Measurements from ENCODE around the gene LAMC3.
"Not testable (repeated sequence)": the region's sequence is repeated elsewhere in the genome, so short reads cannot be mapped to it uniquely, and the experiment has no call there.

The LAMC3 gene

GRCh38 chr9:130999245-130999623 lies 9.7 kb upstream of the LAMC3 start:
- no peak for TF ChIP-seq CTCF (IDR thresholded peaks at IDR 0.05; ENCODE audit: insufficient read depth, low read depth, low read length, missing control alignments)

DNA sequence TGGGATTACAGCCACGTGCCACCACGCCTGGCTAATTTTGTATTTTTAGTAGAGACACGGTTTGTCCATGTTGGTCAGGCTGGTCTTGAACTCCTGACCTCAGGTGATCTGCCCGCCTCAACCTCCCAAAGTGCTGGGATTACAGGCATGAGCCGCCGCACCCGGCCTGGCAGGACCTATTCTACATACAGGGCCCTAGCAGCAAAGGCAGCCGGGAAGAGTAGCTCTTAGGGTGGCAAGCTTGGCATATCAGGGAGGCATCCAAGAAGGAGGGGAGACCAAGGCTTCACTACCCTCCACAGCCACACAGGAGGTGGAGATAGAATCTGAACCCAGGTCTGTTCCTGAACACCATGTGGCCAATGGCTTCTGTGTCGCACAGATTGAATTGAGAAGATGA lies 8.4 kb upstream of the LAMC3 start:
- not testable (repeated sequence) for H3K4me3 ChIP-seq (ENCODE audit: low read length); DNase-seq (ENCODE audit: low read depth)

More at GRCh38 chr9:130999245-130999623, 9.7 kb upstream of the LAMC3 start:
- no peak for DNase-seq (ENCODE audit: low read depth)
- H3K4me3 ChIP-seq (ENCODE audit: low read length): no peak overlapping the region

DNA sequence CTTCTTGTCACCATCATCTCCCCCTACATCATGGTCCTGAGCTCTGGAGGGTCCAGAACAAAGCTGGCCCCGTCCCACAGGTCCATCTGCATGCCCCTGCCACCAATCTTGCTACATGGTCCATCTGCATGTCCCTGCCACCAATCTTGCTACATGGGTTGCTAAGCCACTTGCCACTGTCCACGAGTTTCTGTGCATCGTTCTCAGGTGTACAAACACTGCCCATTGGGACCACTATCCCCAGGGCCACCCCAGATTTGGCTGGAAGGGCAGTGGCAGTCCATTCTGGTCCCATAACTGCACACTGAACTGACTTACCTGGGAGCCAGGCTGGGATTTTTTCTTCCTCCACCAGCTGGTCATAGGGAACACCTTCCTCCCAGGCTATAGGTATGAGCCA lies 8.0 kb upstream of the LAMC3 start:
- H3K4me3 ChIP-seq (ENCODE audit: low read length): no peak overlapping the region
- no peak for DNase-seq (ENCODE audit: low read depth)
- TF ChIP-seq CTCF (IDR thresholded peaks at IDR 0.05; ENCODE audit: insufficient read depth, low read depth, low read length, missing control alignments): no peak

DNA sequence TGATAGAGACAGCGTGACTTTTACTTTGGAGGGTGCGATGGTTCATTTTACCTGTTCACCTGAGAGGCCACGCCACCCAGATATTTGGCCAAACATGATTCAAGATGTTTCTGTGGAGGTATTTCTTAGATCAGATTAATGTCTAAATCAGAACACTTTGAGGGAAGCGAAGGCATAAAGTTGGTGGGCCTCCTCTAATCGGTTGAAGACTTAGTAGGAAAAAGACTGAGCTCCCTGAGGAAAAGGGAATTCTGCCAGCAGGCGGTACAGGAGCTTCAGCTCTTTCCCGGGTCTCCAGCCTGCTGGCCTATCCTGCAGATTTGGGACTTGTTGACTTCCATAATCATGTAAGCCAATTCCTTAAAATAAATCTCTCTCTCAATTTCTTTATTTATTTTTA lies 7.0 kb upstream of the LAMC3 start:
- no peak overlapping the region for H3K4me3 ChIP-seq (ENCODE audit: low read length)
- DNase-seq (ENCODE audit: low read depth): no peak
- no peak for TF ChIP-seq CTCF (IDR thresholded peaks at IDR 0.05; ENCODE audit: insufficient read depth, low read depth, low read length, missing control alignments)

- TF ChIP-seq CTCF (IDR thresholded peaks at IDR 0.05; ENCODE audit: insufficient read depth, low read depth, low read length, missing control alignments): no peak
- no peak overlapping the region for H3K4me3 ChIP-seq (ENCODE audit: low read length)
- no peak for DNase-seq (ENCODE audit: low read depth)
These were observed 2.4 kb upstream of the LAMC3 start for GRCh38 chr9:131006601-131007000.

GRCh38 chr9:131008086-131008485 lies 888 bp upstream of the LAMC3 start:
- no peak for TF ChIP-seq CTCF (IDR thresholded peaks at IDR 0.05; ENCODE audit: insufficient read depth, low read depth, low read length, missing control alignments)
- no peak overlapping the region for H3K4me3 ChIP-seq (ENCODE audit: low read length)
- no peak for DNase-seq (ENCODE audit: low read depth)

GRCh38 chr9:131008563-131008908 lies 438 bp upstream of the LAMC3 start:
- TF ChIP-seq CTCF (IDR thresholded peaks at IDR 0.05; ENCODE audit: insufficient read depth, low read depth, low read length, missing control alignments): no peak
- no peak for DNase-seq (ENCODE audit: low read depth)
- no peak overlapping the region for H3K4me3 ChIP-seq (ENCODE audit: low read length)

Data from epithelial cell of esophagus (primary cell).